ENCODE measurements around the gene KDSR. TPM values are rescaled to one million over a fixed set of nuclear protein-coding genes. Genes with fewer than 3 reads are reported as not detected.

Gene KDSR
- total and polyA plus RNA-seq, 7 donors = 7.6 to 50.5 (median 33.2) TPM

DNA sequence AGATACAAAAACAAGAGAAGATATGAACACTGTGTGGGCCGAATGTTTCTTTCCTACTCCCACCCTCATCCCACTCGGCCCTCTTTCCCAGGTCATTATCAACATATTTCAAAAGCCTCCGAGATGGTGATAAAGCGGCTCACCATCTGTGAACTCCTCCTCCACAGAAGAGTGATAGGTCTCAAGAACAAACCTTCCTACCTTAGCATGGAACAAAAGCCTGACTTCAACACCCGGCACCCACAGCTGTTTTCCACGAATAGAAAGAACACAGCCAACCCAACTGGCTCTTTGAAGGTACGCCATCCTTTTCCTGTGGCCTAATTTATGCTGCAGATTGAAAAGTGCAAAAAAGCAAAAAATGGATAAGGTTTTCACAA, 76.2 kb downstream of the KDSR start:
- Histone ChIP-seq H3K9me3 (no peaks in the 10 kb centered on the region), H3K27me3 (no peaks in the 10 kb centered on the region), H3K4me1 (peaks cover 0 to 50% (median 42%) of the 10 kb centered on the region in 4 donors), H3K4me3 (no peak overlapping the region), H3K27ac (no peak overlapping the region), H3K36me3 (no peaks in the 10 kb centered on the region)
- intact Hi-C loops (cut with DNase I) = no loop called here
- DNase-seq = no peak
- TF ChIP-seq POLR2A (IDR thresholded peaks at IDR 0.05) (no peak), EP300 (IDR thresholded peaks at IDR 0.05) (no peak), POLR2AphosphoS5 (IDR thresholded peaks at IDR 0.05) (no peak)
- TF ChIP-seq, protein P1, sequence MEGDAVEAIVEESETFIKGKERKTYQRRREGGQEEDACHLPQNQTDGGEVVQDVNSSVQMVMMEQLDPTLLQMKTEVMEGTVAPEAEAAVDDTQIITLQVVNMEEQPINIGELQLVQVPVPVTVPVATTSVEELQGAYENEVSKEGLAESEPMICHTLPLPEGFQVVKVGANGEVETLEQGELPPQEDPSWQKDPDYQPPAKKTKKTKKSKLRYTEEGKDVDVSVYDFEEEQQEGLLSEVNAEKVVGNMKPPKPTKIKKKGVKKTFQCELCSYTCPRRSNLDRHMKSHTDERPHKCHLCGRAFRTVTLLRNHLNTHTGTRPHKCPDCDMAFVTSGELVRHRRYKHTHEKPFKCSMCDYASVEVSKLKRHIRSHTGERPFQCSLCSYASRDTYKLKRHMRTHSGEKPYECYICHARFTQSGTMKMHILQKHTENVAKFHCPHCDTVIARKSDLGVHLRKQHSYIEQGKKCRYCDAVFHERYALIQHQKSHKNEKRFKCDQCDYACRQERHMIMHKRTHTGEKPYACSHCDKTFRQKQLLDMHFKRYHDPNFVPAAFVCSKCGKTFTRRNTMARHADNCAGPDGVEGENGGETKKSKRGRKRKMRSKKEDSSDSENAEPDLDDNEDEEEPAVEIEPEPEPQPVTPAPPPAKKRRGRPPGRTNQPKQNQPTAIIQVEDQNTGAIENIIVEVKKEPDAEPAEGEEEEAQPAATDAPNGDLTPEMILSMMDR (IDR thresholded peaks at IDR 0.05) = no peak
- 79 to 93% methylated on average over 7 of the region's 7 CpGs for WGBS, 2 donors

- no peaks in the 10 kb centered on the region for H3K9me3 ChIP-seq
- peaks cover 0 to 50% (median 42%) of the 10 kb centered on the region in 4 donors for H3K4me1 ChIP-seq
- no peak overlapping the region for H3K4me3 ChIP-seq
- intact Hi-C loops (cut with DNase I) = no loop called here
- WGBS, 2 donors = 78 to 82% methylated on average over 6 of the region's 6 CpGs
- no peaks in the 10 kb centered on the region for H3K27me3 ChIP-seq
- H3K36me3 ChIP-seq = no peaks in the 10 kb centered on the region
- no peak for DNase-seq
- H3K27ac ChIP-seq = peak overlapping the region in 1 of 4 donors; percentile 18
- no peak for TF ChIP-seq POLR2A (IDR thresholded peaks at IDR 0.05)
- TF ChIP-seq, protein P1 (IDR thresholded peaks at IDR 0.05) = no peak
- no peak for TF ChIP-seq POLR2AphosphoS5 (IDR thresholded peaks at IDR 0.05)
- TF ChIP-seq EP300 (IDR thresholded peaks at IDR 0.05) = no peak
These were observed 76.7 kb downstream of the KDSR start for GRCh38 chr18:63290166-63290820.

GRCh38 chr18:63288311-63288710, 78.7 kb downstream of the KDSR start:
- H3K4me1 ChIP-seq = peaks cover 0 to 56% (median 52%) of the 10 kb centered on the region in 4 donors
- intact Hi-C loops (cut with DNase I) = no loop called here
- no peak overlapping the region for H3K4me3 ChIP-seq
- 73 to 87% methylated on average over 2 of the region's 2 CpGs for WGBS, 2 donors
- TF ChIP-seq EP300 (IDR thresholded peaks at IDR 0.05) = no peak
- TF ChIP-seq POLR2A (IDR thresholded peaks at IDR 0.05) = no peak
- TF ChIP-seq, protein P1 (IDR thresholded peaks at IDR 0.05) = no peak
- TF ChIP-seq POLR2AphosphoS5 (IDR thresholded peaks at IDR 0.05) = no peak
- H3K27me3 ChIP-seq = no peaks in the 10 kb centered on the region
- no peaks in the 10 kb centered on the region for H3K36me3 ChIP-seq
- DNase-seq = no peak
- peak overlapping the region; percentile 32 to 54 (median 39) for H3K27ac ChIP-seq
- no peaks in the 10 kb centered on the region for H3K9me3 ChIP-seq

GRCh38 chr18:63287691-63288220, 79.2 kb downstream of the KDSR start:
- H3K4me3 ChIP-seq = no peak overlapping the region
- WGBS, 2 donors = 64 to 94% methylated on average over 1 of the region's 1 CpG
- H3K36me3 ChIP-seq = no peaks in the 10 kb centered on the region
- H3K27ac ChIP-seq = peak overlapping the region; percentile 32 to 54 (median 39)
- no peaks in the 10 kb centered on the region for H3K27me3 ChIP-seq
- H3K9me3 ChIP-seq = no peaks in the 10 kb centered on the region
- H3K4me1 ChIP-seq = peaks cover 0 to 50% (median 46%) of the 10 kb centered on the region in 4 donors
- DNase-seq = no peak
- TF ChIP-seq POLR2AphosphoS5 (IDR thresholded peaks at IDR 0.05) (no peak), POLR2A (IDR thresholded peaks at IDR 0.05) (no peak), EP300 (IDR thresholded peaks at IDR 0.05) (no peak)
- TF ChIP-seq, protein P1 (IDR thresholded peaks at IDR 0.05) = no peak
- intact Hi-C loops (cut with DNase I) = no loop called here

Measured in sigmoid colon (tissue), 7 donors.